Esophagus squamous epithelium (tissue), 4 donors: ENCODE data around the gene FSTL4.

ENCODE experiments used
- CTCF ChIP-seq, 6 experiments: fragments of 450-650 bp in 4 of 6; fragments of 200-600 bp in 2 of 6; sonication (generic) in 2 of 6; IDR thresholded peaks; one replicate each; pipeline ENCODE4 v1.5.1; 2016 to 2019; ENCODE audit warnings: antibody characterized with exemption in 6 of 6, mild to moderate bottlenecking in 4 of 6, moderate library complexity in 4 of 6
- POLR2A ChIP-seq, 4 donors: fragments of 450-650 bp; IDR thresholded peaks; one replicate each; pipeline ENCODE4 v1.6.1; 2017; ENCODE audit warnings: antibody characterized with exemption in 4 of 4, mild to moderate bottlenecking in 4 of 4, moderate library complexity in 3 of 4

DNA sequence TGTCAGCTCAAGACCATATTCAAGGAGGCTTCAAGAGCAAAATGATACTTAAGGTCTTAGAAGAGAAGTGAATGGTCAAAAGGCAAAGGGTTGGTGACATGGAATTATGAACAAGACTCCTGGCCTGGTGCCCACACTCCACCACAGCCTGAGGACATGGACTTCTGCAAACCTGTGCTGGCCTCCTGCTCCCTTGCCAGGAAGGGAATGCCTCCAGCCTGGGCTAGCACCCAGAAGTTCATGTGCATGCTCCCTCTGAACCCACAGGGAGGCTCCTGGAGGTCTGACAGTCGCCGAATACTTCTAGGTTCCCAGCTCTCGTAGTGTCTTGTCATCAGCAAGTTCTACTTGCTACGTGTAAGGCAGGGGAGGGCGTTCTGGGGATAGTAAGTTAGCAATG, 156.7 kb downstream of the FSTL4 start:
- TF ChIP-seq POLR2A (IDR thresholded peaks at IDR 0.05): no peak
- TF ChIP-seq CTCF (IDR thresholded peaks at IDR 0.05): no peak
